ENCODE results near the gene UQCRC2.

GRCh38 chr16:21984062-21984461 lies 30.9 kb downstream of the UQCRC2 start:
- TF ChIP-seq POLR2A (IDR thresholded peaks at IDR 0.05; ENCODE audit: low read depth, low read length), result no peak
- no peak; the same call in 1 of the 2 replicates for TF ChIP-seq POLR2AphosphoS5 (IDR thresholded peaks at IDR 0.05; ENCODE audit: low read depth, low read length)
